ENCODE data around the gene RUNX1. TPM values are rescaled to one million over a fixed set of nuclear protein-coding genes. Genes with fewer than 3 reads are reported as not detected.
"Not testable (repeated sequence)": the region's sequence is repeated elsewhere in the genome, so short reads cannot be mapped to it uniquely, and the experiment has no call there.

RUNX1 gene
- polyA plus RNA-seq, 1 donor = 3.0 TPM

DNA sequence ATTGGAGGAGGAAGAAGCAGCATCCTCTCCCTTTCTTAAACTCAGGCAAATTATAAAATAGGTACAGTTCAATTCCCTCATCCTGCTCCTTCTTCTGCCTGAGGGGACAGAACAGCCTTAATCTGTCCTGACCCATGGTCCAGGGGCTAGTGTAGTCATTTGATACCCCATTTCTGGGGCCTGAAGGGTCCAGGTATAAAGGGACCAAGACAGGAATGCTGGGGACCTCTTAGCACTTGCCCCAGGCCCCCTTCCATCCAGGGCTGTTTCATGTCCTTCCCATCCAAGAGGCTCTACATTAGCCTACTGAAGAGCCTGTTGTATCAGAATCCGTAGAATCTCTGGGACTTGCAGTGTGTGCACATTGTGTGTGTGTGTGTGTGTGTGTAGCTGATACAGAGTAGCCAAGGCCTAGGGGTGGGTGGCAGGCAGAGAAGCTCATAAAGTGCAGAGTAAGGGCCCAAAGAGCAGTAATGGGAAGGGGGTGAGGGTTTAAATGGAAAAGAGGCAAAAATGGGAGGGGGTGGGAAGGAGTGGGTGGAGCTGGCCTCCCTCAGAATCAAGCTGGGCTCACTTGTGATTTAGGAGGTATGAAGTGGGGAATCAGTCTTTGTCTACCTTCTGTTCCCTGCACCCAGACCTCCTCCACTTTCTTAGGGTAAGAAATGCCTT is 32.4 kb downstream of the RUNX1 start:
- no peak for DNase-seq

DNA sequence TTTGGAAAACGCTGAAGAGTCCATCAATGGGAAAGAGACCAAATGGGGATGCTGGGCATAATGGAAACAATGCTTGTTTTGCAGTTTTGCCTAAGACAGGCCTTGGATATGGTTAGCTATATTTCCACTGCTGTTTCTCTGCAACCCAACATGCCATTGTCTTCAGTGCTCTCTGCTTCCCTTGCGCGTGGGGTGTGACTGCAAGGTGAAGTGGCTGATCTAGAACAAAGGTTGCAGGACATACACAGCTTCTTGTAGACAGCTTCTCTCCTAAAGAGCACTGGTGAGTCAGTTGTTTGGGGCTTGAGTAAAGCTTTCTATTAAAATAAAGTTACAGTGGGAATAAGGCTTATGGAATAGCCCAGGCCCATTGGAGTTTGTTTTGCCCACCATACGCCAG is 33.0 kb downstream of the RUNX1 start:
- no peak for DNase-seq

DNA sequence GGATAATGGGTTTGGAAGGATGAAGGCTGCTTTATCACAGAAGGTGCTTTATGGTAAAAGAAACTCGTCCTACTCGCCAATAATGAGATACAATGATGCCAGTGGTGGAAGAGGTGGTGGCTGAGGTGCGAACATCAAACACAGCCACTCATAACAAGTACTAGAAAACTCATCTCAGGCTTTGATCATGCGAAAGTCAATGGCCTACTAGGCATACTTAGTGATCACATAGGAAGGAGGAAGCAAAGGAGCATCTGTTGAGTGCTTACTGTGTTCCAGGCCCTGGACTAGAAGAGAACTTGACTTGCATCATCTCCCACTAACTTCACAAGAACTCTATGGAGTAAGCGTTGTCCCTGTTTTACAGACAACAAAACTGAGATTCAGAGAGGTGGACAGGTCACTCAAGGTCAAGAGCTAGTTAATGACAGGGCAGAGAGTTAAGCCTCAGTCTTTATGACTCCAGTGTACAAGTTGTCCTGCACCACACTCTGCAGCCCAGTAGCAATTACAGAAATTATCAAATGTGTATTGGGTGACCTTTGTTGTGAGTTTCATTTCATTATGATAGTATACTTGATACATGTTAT is 33.6 kb downstream of the RUNX1 start:
- no peak for DNase-seq

DNA sequence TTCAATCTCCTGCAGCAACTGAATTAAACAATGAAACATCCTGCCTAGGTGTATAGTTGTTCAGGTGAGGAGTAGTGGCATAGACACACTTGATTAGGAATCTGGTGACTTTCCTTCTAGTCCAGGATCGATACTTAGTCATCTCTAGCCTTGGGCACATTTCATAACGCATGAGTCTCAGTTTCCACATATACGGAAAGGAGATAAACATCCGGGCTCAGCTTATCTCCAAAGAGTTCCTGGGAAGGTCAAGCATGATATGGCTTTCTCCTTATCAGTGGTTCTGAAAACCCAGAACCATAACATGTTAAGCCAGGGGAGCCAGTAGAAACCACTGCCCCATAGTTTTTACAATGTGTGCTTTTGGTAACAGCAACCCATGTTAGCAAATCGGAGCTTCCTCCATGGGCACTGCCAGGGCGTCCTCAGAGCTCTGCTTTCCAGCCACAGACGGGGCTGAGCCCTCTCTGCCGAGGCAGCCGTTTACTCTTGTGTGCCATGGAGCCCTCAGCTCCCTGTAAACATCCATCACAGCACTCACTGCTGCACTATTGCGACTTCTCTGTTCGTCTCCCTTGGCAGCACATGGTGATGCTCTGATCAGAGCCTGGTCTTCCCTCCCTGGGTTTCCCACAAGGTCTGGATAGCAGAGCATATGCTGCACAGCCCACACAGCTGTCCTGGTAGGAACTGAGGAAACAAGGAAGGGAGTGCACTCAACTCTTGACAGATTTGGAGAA is 34.6 kb downstream of the RUNX1 start:
- DNase-seq = no peak

DNA sequence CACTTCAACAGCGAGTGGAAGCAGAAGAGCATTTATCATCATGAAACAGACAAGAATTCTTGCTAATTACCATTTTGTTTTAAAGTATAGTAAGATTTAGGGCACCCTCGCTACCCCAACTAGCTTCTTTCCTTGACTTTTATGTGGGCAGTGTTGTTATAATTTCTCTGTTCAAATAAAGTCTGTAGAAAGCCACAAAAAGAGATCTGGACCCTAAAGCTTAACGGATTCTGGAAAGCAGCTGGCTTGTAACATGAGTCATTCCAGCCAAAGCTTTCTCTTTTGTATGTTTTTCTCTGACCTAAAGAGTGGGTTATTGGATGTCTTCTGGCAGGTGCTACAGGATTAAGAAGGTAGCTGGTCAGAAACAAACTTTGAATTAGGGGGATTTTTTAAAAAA is 37.4 kb downstream of the RUNX1 start:
- DNase-seq = no peak

DNA sequence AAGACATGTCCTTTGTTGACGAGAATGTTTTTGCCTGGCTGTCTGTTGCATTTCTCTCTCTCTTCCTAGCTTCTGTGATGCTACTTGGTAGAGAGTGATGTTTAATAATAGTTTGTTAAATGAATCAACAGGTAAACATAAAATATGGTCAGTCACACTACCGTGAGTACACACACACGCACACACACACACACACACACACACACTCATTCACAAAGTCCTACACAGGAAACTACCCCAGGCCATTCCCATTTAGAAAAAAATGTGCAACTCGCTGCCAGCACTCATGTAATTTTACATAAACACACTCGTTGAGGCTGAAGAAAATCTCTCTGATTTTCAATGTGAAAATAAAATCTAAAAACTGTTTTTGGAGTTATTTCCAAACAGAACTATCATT is 38.7 kb downstream of the RUNX1 start:
- DNase-seq = no peak

DNA sequence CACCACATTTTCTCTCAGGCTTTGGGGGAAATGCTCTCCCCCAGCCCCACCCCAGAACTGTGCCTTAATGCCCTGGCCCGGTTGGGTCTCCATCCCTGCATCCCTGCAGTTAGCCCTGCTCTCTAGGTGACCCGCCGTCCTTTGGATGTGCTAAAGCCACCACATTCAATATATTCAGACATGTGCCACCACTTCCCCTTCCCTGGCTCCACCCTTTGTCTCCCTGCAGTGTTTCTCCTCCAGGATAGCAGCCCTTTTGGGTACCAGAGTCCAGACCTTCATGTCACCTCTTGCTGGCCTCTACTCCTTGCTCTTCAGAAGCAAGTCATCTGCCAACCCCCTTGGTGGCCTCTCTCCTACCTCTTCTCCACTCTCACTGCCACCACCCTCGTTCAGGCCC is 41.8 kb downstream of the RUNX1 start:
- DNase-seq = no peak

DNA sequence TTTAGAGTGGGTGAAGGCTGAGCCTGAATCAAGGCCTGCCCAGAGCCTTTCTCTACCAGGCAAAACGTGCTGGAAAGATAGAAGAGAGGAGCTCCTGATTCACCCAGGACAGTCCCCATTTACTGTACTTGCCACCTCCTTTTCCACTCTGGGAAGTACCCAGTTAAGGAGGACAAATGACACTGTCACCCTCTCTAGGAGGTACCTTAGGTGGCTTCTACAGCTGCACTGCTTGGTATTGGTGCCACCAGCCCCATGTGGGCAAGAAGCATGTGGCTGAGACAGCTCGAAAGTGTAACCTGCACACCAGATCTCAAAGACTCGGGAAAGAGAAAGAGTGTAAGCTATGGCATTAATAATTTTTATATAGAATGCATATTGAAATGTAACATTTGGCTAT is 42.3 kb downstream of the RUNX1 start:
- DNase-seq = no peak

DNA sequence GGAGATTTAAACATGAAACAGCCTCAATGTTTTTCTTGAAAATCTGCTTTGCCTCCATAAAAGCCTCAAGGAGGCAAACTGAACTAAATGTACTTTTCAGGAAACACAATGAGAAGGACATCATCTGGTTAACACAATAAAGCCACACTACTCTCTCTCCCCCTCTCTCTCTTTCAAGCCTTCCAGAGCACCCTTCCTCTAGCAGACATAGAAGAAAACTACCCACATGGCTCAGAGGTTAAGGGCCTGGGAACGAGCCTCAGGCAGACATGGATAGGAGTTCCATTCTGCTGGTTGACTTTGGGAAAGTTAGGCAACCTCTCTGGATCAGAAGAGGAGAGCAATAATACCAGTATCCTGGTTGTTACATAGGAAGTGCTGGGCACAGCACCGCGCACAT is 42.9 kb downstream of the RUNX1 start:
- DNase-seq = no peak

DNA sequence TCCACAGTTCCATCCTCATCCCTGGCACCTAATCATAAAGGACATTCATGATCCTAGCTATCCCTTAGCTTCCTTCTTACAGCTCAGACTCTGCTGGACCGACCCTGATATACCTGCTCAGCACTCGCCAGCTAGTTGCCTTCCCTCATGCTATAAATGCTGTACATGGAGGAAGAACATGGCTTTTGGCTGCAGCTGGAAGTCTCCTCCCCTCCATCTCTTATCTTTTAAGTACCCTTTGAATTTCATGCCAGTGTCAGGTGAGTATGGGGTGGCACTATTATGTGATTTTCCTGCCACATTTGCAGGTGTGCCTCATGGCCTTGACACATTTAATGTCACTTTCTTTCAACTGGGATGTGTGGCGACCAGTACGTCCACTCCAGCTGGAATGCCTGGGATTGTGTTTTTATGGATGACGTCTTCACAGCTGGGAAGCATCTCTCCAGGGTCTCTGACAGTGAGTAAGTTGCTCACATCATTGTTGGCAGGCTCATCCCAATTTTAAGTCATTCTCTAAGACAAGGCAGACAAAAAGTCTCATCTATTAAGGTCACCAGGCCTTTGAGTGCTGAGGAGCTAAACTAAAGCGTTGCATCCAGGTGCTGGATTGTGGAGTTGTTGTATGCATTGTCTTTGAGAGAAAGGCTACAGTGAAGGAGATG is 43.4 kb downstream of the RUNX1 start:
- DNase-seq = no peak

DNA sequence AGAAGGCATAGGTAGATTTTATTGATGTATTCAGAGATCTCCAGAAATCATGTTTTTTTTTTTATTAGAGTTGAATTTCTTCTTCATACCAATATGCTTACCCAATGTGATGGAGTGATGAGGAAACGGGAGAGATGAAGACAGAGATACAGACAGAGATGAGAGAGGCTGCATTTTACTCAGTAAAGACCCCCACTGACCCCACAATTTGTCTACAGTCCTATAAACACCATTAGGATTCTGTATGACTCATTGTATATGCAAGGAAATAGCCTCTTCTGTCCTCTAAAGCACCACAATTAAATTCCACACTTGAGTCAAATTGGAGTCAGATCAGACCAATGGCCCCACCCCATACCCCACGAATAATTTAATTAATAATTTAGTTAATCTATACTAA is 44.0 kb downstream of the RUNX1 start:
- no peak for DNase-seq

DNA sequence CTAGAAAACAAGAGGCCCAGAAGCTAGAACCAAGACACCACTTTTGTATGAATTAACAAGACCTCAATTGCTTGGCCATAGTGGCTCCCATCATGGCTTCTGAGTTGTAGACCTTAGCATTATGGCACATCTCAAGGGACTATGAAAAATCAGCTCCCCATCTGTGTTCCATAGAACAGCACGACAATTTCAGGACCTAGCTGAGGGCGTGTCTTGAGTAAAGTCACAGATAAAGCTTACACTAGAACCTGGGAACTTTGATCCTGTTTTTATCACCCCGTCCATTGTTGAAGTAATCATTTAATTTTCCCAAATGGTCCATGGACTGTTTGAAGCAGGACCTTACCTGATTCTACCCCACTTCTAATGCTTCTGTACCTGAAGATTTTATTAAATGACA is 44.8 kb downstream of the RUNX1 start:
- DNase-seq = no peak

DNA sequence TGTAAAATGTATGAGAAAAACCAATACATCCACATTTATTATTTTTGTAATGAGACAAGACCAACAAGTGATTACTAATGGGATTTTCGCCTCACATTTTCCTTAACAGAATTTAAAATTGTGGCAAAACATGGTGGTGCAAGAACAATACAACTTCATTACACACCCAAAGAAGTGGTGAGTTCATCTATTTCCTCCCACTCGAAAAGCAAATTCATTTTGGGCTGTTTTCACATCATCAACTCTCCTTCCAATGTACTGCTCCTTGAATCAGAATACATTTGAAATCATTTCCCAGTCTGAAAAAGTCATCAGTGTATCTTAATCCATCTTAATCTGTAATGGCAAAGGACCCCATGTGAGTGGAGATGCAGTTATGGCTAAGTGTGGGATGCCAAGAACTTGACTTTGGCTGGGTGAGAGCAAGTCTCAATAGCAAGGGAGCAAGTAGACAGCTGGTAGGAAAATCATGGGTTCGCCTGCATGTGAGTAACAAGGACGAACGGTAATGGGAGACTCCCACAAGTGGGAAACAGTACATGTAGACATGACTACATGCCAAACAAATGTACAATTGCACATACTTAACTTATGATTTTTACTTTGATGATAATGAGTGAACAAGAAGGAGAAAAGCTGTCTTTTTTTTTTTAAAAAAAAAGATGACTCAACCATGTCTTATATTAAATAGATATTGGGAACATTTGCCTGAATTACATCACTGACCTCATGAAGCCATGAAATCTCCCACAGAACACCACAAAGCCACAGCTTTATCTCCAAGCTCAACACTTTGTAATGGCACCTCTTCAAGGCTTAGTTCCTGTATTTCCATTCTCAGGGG is 46.0 kb downstream of the RUNX1 start:
- DNase-seq = no peak

DNA sequence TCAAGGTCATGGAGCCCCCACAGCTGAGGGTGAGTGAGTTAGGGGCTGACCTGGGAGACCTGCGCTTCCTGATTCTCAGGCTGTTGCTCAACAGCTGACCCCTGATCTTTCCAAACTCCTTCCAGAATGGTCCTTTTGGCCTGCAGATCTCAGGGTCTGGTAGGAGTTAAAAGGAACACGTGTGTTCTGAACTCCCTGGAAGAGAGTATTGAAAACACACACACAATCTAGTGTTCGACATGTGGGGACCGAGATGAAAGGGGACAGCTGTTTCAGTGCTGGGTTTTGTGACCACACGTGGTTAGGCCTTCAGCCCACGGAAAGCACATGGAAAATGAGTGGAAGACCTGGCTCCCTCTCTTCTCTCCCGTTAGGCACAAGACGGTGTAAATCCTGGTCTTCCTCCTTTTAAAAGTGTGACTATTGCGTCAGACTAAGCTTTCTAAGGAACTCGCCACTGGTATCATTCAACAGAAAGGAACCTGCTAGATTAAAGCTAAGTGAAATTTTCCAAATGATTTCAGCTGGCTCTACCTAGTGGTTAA is 49.6 kb downstream of the RUNX1 start:
- DNase-seq = no peak

DNA sequence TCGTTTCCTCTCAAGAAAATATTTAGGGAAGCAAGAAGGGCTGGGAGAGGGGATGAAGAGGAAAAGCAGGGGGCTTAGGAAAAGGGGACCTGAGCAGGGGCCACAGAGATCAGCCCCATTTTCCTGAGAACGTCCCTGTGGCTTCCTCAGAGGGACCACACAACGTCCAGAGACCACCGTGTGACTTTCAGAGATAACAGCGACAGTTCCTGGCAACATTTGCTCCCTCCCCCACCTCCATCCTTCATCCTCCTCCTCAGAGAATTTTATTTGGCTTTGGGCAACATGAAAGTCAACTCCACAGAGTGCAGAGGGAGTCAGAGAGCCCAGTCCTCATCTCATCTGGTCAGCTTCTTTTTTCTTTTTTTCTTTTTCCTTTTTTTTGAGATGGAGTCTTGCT is 50.9 kb downstream of the RUNX1 start:
- no peak for DNase-seq

DNA sequence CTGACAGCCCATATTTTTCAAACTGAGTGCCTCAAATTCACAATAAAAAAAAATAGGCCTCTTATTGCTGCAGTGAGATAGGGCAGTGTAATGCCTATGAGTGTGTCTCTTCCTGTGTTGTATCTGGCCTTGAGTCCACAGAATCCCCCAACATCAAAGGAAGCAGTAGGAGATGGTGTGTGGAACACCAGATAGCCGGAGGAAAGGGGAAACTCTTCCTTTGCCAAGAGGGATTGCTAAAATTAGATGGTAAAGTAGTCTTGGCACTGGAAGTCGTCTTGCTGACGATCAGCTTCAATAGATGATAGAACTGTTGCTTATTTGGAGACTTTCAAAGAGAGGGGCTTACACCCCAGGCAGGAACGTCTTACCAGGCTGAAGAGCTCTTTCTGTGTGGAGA is 51.8 kb downstream of the RUNX1 start:
- no peak for DNase-seq

DNA sequence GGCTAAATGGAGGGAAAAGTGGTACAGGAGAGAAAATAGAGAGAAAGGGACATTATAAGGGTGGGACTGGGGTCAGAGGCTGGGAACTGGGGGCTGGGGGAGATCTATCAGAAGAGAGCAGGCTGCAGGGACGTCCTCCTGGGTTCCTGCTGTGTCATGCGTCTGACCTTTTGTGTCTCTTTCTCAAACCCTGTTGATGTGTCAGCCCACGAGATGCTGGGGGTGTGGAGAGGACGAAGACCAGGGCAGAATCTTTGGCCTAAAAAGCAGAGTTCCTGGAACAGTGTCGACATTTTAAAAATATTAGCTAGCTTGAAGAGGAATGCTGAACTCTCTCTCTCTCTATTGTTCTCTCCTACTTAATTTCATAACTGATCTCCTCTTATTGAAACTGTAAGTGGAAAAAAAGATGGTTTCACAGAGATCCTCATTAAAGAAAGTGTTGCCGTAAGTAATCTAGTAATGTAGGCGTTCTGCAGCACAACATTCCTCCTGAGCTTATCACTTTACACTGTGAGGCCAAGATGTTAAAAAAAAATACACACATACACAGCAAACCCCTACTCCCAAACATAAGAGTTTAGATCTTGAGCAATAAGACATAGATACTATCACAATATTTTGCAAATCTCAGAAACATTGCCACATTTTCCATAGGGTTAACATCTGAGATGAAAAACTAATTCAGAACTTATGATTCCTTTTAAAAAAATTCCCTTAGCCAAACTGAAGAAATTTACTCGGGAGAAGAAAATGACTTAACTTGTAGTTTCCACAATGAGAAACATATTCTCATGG is 52.6 kb downstream of the RUNX1 start:
- DNase-seq = no peak

DNA sequence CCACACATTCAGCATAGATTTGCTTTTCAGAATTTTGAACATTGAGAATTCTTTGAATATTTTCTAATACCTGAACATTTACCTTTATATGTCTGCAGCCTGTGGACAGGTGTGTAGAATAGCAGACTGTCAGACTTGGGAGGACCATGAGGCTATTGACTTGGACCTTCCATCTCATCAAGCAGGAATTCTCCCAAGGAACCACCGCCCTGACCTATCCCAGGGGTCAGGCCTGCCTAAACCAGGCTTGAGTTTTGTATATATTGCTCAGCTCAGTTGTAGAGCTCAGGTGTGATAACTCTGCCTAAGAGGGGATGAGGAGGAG is 53.2 kb downstream of the RUNX1 start:
- no peak for DNase-seq

DNA sequence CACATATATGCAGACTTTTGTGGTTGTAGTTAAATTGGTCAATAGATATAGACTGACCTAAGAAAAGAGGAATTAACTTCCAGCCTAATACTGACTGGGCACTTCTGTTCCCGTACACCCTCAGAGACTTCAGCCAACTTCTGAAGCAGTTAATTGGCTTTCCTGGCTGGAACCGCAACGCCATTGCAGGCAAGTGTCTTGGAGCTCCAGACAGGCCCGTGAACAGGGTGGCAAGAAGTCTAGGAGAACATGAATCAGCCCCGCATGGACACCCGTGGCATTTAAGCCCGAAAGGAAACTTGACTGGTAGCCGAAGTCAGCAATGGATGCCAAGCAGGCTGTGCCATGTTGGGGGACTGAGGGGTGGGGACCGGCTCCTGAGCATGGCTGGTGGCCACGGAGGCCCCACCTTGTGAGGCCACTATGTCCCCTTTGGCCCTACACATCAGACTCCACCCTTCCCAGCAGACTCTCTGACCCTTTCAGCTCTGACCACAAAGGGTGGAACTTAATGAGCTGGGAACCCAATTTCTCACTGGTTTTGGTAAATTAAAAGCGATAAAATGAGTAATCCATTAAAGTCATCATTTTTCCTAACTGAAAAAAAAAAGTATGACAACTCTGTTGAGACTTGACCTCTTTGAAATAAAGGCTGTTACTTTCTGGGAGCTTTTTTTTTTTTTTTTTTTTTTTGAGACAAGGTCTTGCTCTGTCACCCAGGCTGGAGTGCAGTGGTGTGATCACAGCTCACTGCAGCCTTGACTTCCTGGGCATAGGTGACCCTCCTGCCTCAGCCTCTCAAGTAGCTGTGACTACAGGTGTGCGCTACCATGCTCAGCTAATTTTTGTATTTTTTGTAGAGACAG is 54.1 kb downstream of the RUNX1 start:
- no peak for DNase-seq

DNA sequence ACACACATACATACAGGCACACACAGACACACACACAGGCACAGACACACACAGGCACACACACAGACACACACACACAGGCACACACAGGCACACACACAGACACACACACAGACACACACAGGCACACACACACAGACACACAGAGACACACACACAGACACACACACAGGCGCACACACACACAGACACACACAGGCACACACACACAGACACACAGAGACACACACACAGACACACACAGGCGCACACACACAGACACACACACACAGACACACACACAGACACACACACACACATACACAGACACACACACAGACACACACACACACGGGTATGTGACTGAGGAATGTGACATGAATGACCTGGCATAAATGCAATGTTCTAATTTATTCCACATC is 55.6 kb downstream of the RUNX1 start:
- not testable (repeated sequence) for DNase-seq
